GM18868 (cell line): ENCODE measurements around the gene EGR1.
"Not testable (repeated sequence)": the region's sequence is repeated elsewhere in the genome, so short reads cannot be mapped to it uniquely, and the experiment has no call there.

Source experiments
- ATAC-seq: cut with Tn5 transposase; IDR thresholded peaks from one replicate; pipeline ENCODE4 v1.9.1; 2021; ENCODE audit warnings: mild to moderate bottlenecking, moderate library complexity; ENCODE audit not compliant: unreplicated experiment

EGR1 gene

DNA sequence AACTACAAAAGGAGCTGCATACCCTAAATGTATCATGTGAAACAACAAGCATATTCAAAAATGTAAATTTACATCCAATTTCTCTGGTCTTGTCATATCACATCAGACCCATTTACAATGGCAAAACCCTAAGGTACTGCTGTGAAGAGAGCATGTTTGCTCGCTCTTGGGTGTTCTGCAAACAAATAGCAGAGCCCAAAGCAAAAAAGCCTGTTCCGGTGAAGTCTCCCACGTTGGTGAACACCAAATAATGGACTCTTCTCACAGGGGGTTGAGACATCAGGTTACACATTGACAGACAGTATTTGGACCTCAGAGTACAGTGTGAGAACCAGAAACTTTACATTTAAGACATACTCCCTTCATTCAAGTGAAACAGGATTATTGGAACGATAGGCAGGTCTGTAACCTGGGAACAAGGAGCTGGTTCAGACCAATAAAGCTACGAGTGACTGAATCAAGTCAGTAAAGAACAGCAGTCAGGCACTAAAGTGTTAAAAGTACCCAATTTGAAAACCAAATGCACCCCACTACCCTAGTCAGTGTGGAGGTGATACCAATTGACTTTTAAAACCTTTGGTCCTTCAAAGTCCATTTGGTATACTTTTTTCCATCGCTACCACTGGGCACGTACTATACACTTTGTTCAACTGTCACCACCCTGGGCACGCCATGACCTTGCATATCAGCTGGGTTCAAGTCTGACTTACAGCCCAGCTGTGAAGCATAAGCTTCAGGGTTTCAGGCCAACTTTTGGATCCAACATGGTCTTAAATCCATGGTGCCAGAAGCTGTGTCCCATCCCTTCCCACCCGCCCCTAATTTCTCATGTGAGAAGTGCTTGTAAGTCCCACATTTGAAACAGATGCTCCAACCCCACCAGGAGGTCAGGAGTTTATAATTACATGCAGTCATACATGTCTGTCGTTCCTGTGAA, 41.4 kb downstream of the EGR1 start:
- ATAC-seq, result no peak

DNA sequence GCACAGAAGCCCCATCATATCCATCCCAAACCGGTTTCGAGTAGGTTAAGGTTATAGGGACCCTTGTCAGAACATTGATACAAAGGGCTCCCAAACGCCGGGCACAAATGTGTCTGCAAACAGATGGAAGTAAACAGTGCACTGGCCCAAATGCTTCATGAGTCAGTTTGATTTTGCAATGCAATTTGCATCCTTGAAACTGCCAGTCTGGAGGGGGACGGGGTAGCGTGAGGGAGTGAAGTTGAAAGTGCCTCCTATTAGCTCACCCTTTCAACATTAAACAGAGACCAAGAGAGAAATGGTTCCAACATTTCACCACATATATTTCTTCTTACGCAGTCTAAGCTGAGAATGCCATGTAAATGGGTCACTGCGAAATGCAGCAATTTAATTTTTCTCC, 42.2 kb downstream of the EGR1 start:
- not testable (repeated sequence) for ATAC-seq

DNA sequence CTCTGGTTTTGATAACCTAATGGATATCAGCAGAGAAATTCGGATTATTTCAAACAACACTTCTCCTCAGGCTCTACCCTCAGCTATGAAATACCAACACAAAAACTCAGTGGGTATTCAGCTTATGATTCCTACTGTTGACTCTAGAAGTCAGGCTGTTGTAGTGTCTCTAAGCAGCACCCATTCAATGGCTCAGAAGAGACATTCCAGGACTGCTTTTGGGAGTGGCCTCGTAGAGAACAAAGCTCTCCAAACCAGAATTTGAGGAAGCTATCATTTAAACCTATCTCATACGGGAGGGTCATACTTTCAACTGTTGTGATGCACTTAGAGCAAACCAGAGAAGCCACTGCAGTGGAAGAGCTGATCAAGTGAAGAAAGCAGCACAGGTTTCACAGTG, 43.7 kb downstream of the EGR1 start:
- ATAC-seq, result no peak

DNA sequence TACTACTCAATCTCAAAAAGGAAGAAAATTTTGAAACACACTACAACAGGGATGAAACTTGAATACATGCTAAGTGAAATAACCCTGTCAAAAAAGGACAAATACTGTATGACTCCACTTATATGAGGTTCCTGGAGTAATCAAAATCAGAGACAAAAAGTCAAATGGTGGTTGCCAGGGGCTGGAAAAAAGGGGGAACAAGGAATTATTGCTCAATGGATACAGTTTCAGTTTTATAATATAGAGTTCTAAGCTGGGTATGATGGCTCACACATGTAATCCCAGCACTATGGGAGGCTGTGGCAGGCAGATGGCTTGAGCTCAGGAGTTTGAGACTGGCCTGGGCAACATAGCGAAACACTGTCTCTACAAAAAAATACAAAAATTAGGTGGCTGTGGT, 48.7 kb downstream of the EGR1 start:
- no peak for ATAC-seq

DNA sequence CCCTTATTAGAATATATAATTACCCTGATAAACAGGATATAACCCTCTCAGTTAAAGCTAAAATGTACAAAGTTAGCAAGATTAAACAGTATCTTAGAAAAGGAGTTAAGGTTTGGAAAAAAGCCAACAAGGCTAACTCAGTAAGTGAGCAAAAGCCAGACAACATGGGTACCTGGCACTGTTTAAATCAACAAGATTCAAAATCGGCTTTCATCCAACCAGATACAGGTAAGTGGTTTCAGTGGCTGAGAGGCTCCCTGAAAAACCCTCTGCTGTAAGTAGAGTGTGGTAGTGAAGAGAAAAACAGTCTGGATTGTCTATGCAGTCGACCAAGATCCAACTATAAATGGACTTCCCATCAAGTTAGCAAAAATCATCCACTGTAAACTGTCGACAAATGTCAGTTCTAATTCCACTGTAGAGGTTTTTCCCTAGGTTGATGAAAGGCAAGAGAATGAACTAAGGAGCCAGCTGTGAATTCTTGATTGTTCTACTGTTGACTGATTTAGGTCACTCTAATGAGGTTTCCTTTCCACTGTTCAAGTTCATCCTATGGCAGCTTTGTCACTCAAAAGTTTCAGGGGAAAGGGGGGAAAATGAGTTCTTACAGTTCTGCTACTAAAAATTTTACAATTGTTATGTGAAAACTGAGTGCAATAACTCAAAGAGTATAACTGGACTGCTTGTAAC, 50.4 kb downstream of the EGR1 start:
- ATAC-seq, result no peak

DNA sequence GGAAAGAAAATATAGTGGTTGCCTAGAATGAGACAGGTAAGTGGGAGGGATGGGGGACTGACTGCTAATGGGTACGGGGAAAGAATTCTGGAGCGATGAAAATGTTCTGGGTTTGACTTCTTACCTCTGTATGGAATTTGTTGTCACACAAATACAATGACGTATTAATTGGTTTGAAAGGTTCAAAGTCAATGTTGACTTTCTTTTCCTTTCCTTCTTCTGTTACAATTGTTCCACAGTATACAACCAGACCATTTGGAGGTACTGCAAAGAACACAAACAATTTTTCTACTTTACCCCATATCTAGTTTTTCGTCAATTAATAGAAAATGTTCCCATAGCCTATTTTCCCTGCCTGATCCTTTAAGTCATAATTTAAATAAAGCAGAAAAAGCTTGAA, 52.2 kb downstream of the EGR1 start:
- ATAC-seq, result no peak
